ENCODE results near the gene ACIN1.

Gene ACIN1

DNA sequence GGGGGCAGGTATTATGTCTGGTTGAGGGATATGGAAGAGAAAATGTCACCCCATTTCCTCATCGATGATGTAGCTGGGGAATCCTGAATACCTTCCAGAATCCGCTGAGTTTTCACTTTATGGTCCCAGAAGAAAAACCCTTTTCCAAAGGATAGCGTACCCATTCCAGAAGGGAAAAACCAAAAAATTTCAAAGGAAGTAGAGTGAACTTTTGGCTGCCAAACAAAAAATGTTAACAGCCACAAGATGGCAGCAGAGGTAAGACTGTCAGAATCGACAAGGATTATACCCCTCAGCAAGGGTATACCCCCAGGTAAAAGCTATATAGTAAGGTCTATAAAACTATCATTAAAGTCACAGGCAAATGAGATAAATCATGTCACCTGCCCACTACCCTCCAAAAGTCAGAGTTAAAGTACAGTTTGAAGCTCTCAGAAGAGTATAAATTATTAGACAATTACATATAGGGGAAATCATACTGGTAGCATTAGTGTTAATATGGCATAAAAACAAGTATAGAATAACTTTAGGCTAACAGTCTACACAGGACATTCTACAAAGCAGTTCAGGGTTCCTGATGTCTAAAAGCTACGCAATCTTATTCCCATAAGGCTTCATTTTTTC is 18.0 kb downstream of the ACIN1 start:
- DNase-seq = no peak

DNA sequence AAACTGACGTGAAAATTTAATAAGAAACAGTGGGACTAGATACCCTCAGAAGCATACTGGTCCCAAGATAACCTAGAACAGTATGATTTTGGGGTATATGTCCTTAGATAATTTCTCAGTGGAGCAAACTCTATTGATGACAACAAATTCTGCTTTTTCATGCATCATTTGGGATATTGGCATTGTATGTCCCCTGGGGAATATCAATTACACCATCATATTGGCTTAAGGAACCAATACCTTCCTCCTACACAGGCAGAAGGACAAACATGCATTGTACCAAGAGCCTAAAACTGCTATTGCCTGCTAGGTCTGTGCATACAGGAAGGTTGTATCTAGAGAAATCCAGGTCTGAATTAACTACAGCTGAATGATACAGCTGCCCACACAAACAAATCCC is 20.0 kb downstream of the ACIN1 start:
- no peak for DNase-seq

DNA sequence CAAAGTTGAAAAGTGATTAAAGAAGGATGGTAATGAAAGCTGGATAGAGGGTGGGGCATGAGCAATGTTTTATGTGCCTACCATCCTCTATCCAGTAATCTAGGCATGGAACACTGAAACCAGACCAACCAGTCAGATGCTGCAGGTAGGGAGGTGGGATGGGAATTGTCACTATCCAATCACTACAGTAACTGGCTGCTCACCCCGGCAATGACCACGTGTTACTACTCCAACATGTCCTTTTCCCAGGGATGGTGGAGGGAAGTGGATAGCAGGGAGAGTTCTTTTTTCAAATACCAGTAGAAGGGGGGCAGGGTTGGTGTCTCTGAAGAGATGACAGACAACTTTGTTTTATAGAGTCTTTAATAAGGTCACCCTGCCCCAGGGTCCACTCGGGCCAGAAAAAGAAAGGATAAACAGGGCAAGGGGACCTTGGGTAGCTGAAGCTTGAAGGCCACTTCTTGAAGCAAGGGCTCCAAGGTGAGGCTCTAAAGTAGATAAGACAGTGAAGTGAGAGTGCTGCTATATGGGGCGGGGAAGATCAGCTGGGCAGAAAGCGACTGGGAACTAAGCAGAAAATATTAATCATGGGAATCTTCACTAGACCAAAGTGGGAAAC is 22.9 kb downstream of the ACIN1 start:
- no peak for DNase-seq

DNA sequence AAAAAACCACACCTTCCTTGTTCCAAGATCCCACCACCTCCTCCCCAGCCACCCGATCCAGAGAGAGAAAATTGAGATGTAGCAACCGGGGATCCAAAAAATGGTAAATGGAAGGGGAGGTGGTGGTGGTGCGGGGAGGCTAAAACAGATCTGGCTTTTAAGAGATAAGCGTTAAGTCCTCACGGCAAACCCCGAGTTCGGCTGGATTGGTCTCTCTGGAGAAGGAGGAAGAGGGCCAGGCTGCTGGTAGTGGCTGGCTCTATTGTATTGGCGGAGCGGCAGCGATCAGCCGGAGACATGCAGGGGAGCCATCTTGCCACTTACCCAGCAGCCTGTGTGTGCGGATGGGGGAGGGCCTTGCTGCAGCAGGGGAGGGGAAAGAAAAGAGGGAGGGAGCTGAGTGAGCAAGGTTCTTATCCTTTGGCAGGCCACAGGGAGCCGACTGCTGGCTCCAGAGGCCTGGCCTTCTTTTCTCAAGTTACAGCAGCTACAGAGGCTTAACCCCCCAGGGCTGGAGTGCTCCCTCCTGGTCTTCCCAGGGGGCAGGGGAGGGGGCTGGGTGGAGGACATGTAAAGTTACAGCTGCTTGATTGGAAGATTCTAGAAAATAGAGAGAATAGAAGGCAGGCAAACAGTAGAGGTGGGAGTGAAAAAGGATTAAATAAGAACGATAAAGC is 23.6 kb downstream of the ACIN1 start:
- no peak for DNase-seq

DNA sequence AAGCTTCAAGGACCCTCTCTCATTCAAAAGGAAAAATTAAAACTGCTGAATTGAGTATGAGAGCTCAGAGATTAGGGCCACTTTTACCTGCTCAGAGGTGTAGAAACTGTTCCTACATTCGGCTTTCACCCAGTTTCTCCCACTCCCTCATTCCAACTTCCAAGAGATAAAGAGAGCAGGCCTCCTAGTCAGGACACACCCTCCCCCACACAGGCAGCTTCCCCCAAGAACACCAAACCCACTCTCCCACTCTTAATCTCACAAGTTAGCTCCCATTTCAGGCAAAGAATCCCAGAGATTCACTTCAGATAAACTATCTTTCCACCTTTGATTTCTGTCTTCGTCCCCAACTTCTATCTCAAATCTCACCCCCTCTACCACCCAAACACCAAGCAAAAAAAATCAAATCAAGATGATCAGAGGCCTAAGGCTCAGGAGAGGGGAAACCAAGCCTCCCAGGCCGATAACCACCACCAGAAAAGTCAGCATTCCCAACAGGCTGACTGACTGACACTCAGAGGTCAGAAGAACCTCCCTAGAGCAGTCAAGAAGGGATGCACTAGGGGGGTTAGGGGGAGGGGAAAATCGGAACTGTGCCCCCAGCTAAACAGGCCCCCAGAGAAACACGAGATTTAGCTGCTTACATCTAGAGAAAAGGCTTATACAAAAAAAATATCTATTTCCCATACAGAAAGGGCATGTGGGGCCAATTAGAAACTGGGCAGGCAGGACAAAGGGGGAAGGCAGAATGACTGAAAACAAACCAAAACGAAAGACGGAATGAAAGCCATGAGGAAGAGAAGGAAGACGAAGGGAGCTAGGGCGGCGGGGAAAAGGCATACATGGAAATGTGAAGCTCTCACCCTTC is 24.4 kb downstream of the ACIN1 start:
- no peak for DNase-seq

DNA sequence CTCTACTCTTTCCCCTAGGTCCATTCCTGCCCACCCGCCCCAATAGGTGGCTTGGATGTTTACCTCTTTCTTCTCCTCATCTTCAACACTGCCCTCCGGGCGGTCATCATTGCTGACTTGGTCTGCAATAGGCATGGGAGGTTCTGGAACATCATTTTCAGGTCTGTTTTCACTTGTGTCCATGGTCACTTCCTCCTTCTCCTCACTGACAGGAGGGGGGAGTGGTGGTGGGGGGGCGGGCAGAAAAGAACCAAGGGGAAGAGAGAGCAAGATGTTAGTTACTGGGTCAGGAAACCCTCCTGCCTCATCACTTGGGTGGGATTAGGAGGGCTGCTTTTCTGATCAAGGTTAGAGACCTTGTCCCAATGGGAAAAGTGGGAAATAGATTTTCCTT is 25.5 kb downstream of the ACIN1 start:
- no peak for DNase-seq

DNA sequence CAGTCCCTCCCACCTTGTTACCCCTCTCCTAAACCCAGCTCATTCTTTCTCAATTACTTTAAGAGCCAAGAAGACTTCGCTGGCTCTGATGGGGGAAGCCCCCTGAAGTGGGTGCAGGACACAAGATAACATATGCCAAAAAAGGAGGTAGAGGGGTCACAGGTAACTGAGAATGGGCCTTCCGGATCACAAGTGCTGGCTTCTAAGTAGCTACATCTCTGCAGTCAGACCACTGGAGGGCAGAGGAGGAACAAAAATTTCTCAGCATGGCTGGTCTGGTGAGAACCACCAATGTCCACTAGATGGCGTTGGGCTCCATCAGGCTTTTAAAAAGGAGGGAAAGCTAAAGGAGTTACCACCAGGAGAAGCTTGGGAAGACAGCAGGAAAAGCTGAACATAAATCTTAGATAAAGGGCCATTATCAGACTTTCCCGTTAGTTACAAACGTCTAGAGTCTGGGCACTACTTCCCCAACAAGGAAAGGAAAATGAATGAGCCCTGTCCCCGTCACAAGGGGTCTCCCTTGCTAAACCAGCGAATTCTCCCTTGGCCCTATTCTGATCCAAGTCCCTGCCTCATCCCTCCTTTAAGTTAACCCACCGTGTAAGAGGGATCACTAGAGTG is 26.0 kb downstream of the ACIN1 start:
- no peak for DNase-seq

DNA sequence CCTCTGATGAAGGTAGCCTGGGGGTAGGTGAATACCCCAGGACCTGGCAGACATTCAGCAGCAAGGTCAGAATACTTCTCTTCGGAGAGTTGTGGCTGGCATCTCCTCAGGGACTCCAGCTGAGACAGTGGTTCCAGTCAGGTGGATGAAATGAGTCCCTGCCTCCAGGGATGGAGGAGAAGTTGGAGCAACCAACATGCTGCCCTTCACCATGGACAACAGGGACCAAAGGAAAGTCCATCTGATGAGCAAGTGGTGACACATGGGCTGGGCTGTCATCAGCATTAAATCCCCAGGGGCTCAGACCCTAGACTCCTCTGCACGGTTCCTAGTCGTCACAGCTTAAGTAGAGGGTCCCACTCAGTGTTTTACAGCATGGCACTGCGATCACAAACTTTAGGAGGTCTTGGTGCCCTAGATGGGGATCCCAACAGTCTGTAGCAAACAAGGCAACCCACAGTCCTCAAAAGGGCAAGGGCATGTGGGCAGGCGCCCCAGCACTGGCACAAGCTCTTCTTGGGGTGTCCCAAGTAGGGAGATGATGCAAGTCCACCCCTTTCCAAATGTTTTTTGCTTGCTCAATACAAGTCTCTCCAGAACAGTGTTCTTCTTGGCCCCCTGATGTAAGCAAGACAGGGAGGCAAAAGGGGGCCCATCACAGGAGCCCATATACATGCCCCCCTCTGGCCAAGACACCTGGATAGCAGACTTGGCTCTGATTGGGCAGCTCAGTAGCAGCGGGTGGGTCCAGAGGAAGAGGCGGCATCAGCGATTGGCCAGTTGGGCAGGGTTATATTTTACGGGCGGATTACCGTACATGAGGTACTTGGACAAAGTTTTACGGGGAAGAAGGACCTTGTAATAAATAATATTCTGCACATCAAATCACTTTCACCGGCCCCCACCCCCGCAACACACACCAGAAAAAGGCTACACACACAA is 26.8 kb downstream of the ACIN1 start:
- no peak for DNase-seq

DNA sequence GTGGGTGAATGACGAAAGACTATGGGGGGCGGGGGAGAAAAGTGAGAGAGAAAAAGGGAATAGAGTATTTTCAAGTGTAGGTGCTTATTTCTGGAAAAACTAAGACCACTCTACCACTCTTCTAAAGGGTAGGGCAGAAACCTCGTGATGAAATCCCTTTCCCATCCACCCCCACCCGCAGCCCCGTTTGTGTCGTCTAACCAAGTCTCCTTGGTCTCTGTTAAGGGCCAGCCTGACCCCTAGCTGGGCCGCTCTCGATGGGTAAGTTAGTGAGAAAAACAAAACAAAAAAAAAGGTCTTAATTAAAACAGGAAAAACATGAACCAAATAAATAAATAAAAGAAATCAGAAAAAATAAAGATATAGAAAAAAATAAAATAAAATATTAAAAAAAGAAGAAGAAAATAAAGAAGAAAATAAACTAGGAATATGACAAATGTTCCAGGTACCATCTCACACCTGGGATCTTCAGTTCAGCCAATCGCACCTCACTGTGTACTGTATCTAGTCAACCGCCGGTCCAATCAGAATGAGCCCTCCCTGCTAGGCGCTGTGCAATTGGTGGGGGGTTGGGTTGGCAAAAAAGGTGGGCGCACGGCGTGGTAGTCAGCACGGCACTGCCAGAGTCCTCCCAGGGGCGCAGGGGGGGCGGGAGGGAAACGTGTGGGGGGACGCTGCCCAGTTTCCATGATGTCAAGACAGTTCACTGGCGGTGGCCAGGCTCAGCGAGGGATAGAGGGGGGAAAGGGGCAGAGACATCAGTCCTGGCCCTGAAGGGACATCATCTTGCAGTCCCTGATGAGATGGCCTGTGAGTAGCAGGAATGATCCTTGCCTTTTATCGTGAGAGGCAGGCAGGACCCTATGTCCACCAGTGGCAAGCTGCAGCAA is 27.8 kb downstream of the ACIN1 start:
- DNase-seq = no peak

DNA sequence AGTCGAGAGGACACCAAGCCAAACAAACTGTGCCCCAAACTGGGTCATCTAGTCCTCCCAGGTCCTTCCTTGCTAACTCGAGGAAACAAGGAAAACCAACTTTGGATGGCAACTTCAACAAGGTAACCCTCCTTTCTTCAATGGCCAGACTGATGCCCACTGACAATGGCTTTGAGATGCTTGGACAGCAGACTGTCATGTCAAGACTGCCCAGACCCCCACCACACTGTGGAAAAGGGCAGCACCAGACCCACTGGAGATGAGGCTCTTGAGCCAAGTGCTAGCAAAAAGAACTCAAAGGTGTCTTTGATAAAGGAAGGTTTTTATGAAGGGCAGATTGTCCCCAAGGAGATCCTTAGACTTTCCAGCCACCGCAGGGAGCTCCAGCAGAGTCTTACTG is 28.6 kb downstream of the ACIN1 start:
- DNase-seq = no peak

DNA sequence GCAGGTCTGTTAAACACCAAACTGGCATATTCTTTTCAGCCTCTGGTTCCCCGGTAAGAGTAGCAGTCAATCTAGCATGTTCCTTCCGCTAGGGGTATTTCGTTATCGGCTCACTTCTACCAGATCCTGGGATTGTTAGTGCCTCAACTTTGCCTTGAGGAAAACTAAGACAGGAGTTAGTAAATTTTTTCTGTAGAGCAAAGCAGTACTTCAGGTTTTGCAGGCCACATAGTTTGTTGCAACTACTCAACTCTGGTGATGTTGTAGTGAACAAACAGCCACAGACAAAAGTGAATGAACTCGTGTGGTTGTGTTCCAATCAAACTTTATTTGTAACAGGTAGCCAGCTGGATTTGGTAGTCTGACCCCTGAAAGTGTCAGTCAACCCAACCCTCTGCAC is 31.3 kb downstream of the ACIN1 start:
- DNase-seq = no peak

DNA sequence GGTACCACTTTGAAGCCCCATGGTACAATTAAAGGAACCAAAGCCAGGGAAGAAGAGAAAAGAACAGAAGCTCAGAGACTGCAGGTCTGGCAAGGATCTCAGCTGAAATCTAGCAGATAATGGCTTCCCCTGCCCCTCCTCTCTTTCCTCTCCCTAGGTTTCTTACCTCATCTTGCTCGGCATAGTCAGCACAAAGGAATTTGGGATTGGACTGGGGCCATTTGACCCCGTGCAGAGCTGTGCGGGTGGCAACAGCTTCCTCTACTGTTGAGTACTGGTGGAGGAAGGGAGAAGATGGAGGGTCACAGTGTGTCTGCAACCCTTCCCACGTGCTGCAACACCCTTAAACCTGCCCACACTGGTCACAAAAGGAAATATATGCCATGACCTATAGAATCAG is 32.9 kb downstream of the ACIN1 start:
- DNase-seq = no peak

DNA sequence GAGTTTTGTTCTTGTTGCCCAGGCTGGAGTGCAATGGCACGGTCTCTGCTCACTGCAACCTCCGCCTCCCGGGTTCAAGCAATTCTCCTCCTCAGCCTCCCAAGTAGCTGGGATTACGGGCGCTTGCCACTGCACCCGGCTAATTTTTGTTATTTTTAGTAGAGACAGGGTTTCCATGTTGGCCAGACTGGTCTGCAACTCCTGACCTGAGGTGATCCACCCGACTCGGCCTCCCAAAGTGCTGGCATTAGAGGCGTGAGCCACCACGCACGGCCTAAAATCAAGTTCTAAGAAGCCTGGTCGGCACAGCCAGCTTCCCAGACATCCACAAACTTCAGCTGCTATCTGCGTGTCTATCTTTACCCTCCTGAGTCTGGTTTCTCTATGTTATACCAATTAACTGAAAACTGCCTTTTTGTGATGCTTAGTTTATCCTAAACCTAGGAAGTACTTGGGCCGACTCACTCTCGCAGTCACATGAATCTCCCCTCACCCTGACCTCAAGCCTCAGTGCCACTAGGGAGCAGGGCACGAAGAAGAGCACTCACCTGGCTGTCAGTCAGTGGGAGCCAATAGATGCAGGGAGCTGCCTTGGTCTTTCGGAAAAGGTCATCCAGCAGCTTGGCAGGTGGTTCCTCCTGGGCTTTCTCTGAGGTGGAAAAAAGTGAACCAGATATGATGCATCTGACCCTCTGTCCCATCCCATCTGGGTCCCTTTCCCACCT is 34.2 kb downstream of the ACIN1 start:
- no peak for DNase-seq

DNA sequence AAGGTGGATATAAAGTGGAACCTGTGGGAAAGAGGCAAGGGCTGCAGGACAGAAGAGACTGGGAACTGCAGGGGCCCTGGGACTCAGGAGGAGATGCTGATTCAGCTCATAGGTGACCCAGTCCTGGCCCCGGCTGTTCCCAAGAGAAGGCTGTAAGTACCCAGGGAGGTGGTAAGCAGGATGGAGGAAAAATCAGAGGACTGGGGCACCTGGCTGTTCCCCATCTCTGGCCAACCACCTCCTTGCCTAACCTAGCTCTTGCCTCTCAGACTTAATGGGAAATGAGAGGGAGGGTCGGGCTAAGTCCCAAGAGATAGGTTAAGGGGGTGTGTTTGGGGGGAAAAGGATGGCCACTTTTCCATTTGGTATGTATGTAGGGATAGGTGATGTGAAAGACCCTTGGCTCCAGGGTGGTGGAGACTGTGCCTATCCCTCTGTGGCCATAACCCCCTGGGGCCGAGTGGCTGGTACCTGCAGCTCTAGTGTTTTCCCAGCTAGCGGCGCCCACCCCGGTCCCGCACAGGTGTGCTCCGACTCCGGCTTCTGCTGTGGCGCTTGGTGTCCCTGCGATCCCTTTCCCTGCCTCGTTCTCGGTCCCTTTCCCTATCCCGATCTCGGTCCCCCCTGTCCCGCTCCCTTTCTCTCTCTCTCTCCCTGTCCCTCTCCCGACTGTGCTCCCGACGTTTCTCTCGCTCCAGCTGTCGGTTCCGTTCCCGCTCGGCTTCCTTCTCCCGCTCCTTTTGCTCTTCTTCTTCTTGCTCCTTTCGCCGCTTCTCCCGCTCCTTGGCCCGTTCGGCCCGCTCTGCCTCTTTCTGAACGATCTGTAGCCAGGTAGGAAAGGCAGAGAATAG is 36.1 kb downstream of the ACIN1 start:
- DNase-seq = no peak

DNA sequence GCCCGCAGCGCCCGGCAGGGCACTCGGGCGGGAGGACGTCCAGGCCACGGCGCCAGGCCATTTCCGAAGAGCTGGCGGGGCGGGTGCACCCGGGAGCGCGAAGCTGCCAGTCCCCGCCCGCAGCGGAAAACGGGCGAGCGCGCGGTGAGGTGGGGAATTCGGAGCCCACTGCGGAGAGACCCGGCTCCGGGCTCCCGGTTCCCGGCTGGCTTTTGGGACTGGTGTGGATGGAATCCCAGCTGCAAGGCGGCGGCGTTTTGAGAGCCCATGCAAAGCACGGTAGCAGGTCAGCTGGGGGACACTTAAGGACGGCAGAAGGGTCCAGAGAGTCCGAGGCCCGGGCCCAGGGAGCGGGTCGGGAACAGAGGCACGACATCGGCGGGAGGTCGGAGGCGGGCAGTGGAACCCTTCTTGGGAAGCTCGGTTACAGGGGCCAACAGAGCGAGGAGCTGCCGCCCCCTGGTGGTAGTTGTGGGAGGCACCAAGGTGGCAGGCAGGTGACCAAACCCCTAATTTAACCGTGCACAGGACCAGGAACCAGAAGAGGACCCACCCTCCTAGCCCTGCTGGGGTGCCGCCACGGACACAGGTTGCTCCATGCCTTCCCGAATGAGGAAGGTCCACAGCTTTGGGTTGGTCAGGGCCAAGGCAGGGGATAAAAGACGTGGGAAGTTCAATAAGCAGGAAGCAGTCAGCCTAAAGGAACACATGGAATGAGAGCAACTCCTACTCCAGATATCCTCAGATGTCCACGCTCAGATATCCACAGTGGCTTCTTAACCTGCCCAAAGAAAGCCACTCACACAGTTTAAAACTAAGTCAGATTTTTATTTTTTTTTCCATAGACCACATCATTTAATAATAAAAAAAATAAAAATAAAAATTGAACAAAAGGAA is 36.9 kb downstream of the ACIN1 start:
- no peak for DNase-seq

DNA sequence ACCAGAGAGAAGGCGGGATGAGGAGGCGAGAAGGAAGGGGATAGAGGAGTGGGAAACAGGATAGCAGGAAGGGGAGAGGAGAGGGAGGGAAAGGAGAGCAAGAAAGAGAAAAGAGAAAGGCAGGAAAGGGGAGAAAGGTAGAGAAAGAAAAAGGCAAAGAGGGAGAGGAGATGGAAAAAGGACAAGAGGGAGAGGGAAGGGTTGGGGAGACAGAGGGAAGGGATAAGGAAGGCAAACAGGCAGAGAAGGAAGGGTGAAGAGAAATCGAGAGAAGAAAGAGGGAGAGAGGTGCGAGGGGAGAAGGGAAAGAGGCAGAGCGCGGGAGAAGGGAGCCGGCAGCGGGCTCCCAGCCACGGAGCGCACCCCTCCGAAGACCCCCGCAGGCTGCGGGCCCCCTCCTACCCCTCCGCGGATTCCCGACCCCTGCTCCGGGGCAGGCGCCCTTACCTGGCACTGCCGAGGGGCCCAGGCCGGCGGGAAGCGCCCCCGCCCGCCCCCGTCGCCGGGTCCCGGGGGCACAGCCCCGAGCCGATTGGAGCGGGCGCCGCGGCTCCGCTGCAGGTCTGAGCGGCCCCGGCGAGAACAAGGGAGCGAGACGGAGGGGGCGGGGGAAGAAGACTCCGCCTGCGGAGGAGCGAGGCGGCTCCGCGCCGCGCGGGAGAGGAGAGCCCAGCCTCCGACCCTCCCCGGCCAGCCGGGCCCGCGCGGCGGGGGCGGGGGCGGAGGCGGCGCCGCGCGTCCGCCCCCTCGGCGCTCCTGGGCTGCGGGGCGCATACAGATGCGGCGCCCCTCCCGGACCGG is 37.8 kb downstream of the ACIN1 start, which contains the start of gene CDH24:
CDH24 (minus strand) TSS at position 565 of the 801 bp plus-strand sequence. CDS start 1,787 bp downstream, outside the sequence.
- DNase-seq = no peak
